ENCODE measurements around the gene MADCAM1.
"Not testable (repeated sequence)": the region's sequence is repeated elsewhere in the genome, so short reads cannot be mapped to it uniquely, and the experiment has no call there.

MADCAM1 gene

DNA sequence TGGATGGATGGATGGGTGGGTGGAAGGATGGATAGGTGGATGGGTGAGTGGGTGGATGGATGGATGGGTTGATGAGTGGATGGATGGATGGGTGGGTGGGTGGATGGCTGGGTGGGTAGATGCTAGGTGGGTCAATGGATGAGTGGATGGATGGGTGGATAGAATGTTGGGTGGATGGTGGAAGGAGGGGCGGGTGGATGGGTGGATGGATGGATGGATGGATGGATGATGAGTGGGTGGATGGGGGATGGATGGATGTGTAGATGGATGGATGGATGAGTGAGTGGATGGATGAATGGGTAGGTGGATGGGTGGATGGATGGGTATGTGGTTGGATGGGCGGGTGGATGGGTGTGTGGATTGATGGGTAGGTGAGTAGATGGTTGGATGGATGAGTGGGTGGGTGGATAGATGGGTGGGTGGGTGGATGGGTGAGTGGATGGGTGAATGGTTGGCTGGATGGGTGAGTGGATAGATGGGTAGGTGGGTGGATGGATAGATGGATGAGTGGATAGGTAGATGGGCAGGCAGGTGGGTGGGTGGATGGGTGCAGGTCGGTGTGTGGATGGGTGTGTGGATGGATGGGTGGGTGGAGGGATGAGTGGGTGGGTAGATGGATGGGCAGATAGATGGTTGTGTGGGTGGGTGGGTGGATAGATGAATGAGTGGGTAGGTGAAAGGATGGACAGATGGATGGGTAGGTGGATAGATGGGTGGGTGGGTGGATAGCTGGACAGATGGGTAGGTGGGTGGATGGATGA, 31.1 kb upstream of the MADCAM1 start:
- no peak for DNase-seq

DNA sequence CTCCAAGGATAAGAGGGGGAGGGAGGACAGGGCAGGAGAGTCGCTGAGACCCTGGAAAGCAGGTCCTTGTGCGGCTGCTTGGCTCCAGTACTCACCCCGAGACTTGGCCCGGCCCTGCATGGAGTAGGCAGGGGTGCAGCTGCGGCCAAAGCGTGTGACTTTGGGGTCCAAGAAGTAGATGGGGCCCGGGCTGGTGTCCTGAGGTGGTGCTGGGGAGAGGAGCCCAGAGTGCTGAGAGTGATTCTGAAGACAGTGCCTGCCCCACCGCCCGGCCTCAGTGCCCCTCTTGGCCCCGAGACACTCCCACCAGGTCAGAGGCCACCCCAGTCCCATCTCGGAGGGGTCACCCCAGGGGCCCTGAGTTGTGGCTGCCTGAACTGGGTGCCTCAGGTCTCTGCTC, 28.7 kb upstream of the MADCAM1 start:
- no peak for DNase-seq

DNA sequence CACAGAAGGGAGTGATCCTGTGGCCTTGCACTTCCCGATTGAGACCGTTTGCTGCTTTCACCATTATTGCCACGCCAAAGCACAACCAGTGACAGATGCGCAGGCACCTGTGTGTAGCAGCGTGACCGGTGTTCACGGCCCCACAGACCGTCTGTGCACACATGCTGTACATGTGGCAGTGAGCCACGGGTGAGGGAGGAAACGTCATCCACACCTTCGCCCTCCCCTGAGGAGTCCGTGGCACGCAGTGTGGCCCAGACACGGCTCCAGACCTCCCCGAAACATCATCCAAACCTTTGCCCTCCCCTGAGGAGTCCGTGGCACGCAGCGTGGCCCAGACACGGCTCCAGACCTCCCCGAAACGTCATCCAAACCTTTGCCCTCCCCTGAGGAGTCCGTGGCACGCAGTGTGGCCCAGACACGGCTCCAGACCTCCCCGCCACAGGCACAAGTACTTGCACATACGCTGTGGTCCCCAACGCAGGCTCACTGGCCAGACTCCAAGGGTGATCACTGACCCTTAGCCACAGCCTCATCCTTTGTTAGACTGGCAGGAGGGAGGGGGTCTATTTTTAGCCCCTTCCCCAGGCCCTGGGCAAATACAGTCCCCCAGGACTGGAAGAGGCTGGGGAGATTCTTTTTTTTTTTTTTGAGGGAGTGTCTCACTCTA, 27.6 kb upstream of the MADCAM1 start:
- DNase-seq: no peak

DNA sequence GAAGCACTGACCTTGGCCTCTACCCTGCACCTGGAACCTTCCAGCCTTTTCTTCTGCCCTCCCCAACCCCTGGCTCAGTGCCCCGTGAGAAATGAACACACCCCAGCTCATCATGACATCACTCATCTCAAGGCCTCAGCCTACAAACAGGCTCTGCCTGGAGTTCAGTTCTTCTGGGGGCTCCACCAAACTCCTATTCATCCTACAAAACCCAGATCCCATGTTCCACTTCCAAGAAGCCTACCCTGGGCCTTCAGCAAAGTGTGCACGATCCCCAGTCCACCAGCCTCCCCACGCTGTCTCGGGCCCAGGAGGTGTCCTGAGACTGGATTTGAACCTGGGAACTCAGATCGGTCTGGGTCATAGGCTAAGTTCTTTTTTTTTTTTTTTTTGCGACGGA, 26.5 kb upstream of the MADCAM1 start:
- DNase-seq: no peak

DNA sequence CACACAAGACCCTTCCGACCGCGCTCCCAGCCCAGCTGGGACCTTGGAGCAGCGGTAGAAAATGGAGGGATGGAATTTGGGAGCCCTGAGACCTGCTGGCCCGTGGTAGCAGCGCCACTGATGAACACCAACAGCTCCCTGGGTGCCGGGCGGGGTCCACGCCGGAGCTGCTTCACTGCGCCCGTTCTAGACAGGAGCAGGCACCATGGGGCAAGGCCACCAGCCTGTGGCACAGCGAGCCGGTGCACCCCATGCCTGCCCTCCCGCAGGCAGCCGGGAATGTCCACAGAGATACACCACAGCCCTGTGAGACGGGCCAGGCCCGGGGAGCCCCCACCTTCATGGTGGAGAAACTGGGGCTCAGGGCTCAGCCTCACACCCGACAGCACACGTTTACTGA, 25.6 kb upstream of the MADCAM1 start:
- no peak for DNase-seq

DNA sequence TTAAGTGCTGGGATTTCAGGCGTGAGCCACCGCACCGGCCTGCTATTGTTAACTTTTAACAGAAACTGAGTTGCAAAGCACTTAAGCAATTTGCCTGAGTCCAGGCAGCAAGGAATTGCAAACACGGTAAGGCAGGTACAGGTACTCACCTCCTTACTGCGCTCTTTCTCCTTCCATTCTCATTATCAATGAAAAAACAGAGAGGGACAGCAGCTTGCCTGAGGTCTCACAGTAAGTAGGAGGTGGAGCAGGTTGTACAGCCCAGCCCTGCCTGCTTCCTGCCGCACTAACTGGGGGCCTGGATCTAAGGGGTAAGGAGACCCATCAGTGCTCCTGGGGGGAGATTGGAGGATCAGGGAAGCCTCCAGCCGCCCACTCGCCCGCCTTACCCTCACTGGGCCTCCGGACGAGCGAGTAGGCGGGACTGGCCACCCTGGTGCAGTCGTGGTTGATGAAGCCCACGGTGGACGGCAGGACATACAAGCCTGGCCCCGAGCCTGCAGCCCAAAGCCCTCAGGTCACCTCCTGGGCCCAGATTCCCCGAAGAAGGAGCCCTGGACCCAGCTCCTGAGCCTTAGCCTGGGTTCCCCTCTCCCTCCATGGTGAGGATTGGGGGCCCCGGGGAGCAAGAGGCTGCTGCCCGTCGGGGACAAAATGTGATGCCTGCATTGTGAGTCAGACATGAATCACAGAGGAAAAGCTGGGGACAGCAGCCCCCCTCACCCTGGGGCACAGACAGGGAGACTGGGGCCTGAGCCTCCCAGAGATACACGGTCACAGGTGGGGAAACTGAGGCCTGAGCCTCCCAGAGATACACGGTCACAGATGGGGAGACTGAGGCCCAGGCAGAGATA, 24.1 kb upstream of the MADCAM1 start:
- no peak for DNase-seq

DNA sequence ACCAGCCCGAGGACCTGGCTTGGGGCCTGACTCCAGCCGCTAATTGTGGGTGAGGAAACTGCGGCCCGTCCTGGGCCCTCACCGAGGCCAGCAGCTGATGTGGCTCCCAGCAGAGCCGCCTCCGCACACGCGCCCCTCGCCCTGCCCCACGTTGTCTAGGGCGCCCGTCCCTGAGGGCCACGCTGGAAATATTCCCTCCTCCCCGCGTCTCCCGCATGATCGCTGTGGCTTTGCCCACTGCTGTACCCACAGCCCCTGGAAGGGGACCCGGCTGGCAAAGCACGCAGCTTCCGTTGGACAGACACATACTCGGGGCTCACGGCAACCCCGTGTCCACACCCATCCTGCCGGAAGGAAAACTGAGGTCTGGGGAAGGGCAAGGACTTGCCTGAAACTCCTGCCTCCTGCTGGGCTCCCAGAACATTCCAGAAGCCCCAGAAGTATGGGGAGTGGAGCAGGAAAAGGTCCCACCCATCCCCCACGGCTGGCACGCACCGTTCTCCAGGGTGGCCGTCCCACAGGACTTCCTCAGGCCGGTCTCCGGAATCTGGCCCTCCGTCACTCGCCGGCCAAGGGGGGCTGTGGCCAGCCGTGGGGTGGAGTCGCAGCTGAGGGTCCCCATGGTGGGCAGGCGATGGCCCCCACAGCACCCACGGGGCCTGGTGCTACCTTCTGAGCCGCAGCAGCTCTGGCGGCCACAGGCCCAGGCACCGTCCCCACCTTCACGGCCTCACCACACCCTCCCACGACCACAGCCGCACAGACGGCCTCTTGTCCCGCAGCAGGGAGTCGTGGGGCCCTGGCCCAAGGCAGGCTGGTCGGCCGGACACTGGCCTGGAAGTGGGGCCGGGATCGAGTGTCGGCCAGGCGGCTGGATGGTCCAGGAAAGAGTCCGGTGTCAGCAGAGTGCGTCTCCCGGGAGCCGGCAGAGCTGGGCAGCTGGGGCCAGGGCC, 21.9 kb upstream of the MADCAM1 start:
- DNase-seq: no peak

DNA sequence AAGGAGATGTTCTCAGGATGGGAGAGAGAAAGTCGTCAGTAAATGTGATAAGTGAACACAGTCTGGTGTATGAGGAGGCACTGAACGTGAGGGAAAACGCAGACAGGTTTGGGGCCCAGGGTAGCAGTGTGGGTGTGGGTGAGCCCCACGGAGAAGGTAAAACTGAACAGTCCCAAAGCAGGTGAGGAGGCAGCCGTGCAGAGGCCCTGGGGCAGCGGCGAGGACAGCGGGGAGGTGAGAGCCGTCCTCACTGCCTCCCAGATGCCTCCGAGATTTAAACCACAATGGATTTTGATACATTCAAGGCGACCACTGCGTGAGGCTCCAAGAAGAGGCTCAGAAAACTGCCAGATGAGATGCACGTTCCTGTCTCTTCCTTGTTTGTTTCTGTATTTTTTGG, 20.9 kb upstream of the MADCAM1 start:
- DNase-seq: no peak

DNA sequence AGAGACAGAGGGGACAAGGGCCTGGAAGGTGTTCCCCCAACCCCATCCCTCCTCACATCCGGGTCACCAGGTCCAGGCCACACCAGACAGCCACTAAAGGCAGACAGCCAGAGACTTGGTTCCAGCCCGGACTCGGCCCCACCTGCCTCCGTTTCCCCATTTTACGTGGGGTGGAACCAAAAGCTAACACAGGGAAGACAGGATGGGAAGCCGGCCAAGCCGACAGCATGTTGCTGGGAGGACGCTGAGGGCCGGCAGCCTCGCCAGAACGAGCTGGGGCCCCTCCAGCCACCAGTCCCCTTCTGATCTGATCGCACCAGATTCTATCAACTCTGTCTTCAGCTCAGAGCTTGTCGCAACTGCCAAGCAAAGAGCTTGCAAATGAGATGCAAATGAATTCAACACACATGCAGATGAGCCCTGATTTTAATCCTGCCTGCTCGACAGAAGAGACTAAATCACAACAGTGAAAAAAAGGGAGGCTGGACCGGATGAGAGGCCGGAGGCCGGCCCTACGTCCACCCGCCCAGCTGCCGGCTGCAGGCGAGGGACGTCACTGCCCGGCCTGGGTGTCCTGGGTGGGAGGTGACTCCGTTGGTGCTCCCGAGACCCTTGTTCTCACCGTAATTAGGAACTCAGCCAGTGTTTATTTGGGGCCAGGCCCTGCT, 17.9 kb upstream of the MADCAM1 start:
- no peak for DNase-seq

DNA sequence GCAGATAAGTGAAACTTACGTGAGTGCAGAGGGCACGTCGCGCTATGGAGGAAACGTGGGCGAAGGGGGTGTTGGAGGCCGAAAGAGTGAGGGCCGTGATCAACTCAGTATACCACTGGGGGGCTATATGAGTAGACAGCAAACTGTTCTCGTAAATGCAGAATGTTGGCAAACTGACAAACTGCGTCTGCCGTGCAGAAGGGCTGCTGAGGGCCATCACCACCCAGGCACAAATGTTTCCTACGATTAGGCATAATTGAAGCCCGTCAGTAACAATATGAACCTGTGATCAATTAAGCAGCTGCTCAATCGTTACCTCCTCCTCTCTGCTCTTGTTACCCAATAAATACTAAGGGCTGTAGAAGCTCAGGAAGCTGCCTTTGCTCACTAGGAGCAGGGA, 17.3 kb upstream of the MADCAM1 start:
- DNase-seq: no peak

DNA sequence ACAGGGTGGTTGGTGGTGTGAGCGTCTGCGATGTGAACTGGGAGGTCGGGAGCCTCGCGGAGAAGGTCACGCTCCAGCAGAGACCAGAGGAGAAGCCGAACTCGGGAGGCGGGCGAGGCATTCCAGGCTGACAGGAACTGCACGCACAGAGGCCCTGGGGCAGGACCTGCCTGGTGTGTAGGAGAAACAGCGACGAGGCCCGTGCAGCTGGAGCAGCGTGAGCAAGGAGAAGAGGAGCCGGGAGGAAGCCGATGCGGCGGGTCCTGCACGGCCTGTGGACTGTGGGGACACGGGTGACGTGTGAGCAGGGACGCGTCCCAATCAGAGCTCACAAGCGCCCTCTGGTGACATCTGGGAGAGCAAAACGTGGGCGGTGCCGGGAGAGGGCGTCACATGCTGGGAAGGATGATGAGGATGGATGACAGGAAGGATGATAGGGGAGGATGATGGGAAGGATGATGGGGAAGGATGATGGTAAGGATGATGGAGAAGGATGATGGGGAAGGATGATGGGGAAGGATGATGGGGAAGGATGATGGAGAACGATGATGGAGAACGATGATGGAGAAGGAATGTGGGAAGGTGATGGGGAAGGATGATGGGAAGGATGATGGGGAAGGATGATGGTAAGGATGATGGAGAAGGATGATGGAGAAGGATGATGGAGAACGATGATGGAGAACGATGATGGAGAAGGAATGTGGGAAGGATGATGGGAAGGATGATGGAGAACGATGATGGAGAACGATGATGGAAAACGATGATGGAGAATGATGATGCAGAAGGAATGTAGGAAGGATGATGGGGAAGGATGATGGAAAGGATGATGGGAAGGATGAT, 16.1 kb upstream of the MADCAM1 start:
- peak in 2 of 5 experiments; percentile 38 to 52 for DNase-seq

DNA sequence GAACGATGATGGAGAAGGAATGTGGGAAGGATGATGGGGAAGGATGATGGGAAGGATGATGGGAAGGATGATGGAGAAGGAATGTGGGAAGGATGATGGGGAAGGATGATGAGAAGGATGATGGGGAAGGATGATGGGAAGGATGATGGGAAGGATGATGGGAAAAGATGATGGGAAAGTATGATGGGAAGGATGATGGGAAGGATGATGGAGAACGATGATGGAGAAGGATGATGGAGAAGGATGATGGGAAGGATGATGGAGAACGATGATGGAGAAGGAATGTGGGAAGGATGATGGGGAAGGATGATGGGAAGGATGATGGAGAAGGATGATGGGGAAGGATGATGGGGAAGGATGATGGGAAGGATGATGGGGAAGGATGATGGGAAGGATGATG, 15.2 kb upstream of the MADCAM1 start:
- not testable (repeated sequence) for DNase-seq

DNA sequence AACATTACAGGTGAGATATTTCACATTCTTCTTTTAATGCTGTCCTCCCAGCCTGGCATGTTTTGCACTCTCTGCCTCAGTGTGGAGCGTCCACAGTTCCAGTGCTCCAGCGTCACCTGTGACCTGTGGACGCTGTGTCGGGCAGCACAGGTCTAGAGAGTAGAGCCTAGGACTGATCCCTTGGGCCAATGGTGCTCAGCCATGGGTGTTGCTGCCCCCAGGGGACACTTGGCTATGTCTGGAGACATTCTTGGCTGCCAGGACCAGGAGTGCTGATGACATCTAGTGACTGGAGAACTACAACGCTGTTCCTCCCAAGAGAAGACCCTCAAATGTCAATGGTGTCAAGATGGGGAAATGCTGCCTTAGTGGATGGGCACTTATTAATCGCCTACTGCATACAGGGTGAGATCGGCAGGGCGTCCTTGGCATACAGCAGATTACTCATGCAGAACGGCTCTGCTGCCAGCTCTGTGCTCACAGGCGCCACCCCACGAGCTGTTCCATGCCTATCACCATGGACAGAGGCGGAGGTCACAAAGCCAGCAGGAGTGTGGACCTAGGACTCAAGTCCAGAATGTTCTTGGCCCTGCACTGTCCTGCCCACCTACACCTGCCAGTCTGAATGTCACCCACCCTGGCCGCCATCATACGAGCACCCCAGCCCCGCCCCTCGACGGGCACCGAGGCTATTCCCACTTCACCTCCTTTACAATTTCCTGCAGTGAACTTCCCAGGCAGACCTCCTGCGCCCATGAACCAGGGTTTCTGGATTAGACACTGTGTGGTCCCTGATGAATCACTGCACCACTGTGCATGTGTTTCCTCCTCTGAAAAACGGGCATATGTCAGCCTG, 13.9 kb upstream of the MADCAM1 start:
- no peak for DNase-seq

DNA sequence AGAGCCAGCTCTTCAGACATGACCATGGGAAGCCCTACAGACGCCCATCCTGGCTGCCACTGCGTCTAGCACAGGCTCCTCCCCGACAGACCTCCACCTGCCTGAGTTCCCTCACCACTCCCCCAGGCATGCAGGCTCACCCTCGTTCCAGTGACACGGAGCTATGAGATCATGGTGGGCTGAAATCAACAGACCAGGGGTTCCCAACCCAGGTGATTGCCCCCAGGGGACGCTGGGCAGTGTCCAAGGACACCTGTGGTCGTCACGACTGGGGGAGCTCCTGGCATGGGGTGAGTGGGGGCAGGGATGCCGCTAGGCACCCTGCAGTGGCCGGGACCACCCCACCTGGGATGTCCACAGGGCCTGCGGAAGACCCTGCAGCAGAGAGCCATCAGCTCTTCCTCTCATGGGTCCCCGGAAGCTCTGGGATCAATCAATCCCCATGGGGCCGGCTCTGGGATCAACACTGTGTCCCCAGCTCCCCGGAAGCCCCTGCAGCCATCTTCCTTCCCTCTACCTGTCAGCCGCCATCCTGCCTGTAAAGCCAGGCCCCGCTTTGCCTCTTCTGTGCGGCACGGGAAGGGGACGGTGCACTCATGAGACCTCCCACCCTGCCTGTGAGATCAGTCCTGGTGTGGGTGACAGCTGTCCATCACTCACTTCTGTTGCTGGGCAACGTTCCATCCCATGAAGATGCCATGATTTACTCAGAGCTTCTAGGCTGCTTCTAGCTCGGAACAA, 12.8 kb upstream of the MADCAM1 start:
- DNase-seq: no peak

DNA sequence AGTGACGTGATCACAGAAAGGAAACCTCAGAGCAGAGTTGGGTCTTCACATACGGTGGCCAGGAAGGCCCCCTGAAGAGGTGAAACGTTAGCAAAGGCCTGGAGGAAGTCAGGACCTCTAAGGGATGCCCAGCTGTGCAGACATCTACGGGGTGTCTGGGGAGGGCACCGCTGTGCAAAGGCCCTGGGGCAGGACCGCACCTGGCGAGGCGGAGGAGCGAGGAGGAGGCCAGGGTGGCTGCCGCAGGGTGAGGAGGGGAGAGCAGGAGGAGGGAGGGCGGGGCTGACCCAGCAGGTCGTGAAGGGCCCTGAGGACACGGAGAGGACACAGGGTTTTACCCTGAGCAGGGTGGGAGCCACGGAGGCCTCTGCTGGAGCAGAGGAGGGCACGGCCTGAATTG, 11.8 kb upstream of the MADCAM1 start:
- no peak for DNase-seq

DNA sequence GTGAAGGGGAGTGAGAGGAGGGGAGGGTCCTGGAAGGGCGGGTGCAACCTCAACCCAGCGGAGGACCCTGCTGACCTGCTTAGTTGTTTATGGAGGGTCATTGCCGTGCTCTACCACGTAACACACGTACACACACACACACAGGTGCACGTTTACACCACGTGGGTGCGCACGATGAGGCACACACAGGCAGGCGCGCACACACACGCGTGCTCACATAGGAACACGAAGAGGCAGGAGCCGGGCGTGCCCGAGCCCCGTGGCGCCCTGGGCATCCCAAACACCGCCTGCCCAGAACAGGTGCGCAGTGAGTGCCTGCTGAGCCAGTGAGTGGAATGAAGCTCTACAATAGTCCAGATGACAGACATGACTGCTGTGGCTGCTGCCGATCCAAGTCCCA, 11.2 kb upstream of the MADCAM1 start:
- DNase-seq: no peak

DNA sequence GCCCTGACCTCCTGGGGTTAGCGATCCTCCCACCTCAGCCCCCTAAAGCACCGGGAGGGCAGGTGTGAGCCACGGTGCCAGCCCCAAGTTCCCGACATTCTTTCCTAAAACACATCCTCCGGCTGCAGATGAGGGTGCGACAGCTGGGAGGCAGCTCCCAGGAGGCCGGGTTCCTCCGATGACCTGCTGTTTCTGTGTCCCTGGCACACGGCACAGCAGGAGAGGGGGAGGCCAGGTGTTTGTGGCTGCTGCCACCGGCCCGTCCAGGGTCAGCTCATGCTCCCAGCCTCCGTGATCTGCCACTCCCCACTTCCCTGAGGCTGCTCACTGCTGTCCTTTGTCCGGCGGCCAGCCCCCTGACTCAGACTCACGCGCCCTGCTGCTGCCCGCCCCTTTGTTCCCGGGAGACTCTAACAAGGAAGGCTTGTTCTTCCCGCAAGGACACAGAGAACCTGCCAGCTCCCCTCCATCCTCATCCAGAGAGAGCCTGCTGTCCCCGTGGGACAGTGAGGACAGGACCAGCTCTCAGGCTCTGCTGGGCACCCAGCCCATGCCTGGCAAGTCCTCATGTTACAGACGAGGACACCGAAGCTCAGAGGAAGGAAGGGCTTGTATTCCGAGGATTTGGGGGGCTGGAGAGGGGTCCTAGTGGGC, 10.6 kb upstream of the MADCAM1 start:
- no peak for DNase-seq
